MM.1S (cell line): ENCODE measurements around the gene AQP3.

ENCODE experiments used
- CTCF ChIP-seq: fragments of 300-600 bp; sonication (generic); IDR thresholded peaks from 2 replicates; pipeline ENCODE4 v1.5.1; 2016; ENCODE audit warnings: antibody characterized with exemption, low read length, mixed read lengths
- EZH2 ChIP-seq: fragments of 300-600 bp; sonication (generic); optimal IDR thresholded peaks from 2 replicates; pipeline ENCODE3; 2017; ENCODE audit warnings: low read depth, mild to moderate bottlenecking, antibody characterized with exemption, low read length, mixed read lengths

GRCh38 chr9:33431420-33431819, 16.0 kb downstream of the AQP3 start:
- TF ChIP-seq CTCF (no peak), EZH2 (no peak)
